CD4-positive, alpha-beta T cell treated with Interleukin-17A for 1 hour (primary cell): ENCODE results near the gene NLRP5.
A peak's percentile ranks its signal among the peaks of the same experiment; 100 is the strongest.
"Not testable (repeated sequence)": the region's sequence is repeated elsewhere in the genome, so short reads cannot be mapped to it uniquely, and the experiment has no call there.

ENCODE experiments used
- DNase-seq: peaks from one replicate; pipeline ENCODE4 v3.0.0-alpha.2; 2020

The NLRP5 gene

DNA sequence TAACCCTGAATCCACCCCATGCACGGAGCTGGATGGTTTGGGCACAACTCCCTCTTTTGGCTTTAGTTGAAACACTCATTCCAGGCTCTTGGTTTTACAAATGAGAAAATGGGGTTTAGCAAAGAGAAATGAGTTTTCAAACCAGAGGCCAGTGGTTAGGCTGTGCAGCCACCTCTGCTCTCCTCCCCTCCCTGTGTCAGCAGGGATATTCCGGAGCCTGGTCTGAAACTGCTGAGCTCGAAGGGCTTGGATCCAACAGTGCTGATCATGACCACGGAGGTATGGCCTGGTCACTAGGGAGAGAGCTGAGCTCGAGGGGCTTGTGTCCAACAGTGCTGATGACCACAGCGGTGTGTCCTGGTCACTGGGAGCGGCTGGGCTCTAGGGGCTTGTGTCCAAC is 93.0 kb downstream of the NLRP5 start:
- DNase-seq, result no peak

DNA sequence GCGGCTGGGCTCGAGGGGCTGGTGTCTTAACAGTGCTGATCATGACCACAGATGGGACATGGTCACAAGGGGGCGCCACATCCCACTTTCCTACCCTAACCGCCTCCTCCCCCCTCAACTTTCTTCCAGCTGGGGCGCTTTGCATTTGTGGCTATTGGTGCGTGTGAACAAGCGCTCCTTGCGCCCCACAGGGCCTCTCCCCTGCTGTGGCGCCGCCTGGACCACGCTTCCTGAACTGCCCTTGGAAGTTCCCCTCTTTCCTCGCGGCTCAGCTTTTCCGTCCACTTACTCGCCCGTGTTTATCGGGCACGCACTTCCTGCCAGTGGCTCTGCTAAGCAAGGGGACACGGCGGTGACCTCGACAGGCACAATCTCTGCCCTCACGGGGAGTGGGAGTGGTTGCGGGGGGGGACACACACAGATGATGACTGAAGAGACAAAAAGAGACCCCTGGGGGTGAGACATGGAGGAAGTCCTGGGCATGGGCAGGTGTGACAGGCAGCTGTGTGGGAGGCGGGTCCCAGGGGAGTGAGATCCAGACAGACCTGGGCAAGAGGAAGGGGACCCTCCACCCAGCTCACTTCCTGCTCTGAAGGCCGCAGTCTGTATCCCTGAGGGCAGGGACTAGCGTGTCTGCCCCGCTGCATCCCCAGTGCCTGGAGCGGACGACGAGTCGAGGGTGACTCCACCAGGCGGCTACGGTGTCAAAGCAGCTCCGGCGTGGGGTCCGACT is 94.3 kb downstream of the NLRP5 start:
- peak; percentile 72 for DNase-seq

DNA sequence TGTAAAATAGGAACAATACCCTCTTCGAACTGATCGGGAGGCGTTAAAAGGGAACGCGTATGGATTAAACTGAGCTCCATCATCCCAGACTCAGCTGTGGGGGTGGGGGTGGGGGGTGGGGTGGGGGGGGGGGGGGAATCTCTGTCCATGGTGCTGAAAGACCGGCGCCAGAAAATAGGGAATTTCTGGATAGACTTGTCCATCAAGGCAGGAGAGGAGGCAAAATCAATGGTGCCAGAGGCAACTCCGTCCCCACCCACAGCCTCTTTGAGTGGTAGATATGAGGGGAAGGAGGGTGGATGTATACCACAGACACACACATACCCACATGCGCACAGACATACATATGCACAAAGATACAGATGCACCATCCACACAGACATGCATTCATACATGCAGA is 97.1 kb downstream of the NLRP5 start:
- no peak for DNase-seq

DNA sequence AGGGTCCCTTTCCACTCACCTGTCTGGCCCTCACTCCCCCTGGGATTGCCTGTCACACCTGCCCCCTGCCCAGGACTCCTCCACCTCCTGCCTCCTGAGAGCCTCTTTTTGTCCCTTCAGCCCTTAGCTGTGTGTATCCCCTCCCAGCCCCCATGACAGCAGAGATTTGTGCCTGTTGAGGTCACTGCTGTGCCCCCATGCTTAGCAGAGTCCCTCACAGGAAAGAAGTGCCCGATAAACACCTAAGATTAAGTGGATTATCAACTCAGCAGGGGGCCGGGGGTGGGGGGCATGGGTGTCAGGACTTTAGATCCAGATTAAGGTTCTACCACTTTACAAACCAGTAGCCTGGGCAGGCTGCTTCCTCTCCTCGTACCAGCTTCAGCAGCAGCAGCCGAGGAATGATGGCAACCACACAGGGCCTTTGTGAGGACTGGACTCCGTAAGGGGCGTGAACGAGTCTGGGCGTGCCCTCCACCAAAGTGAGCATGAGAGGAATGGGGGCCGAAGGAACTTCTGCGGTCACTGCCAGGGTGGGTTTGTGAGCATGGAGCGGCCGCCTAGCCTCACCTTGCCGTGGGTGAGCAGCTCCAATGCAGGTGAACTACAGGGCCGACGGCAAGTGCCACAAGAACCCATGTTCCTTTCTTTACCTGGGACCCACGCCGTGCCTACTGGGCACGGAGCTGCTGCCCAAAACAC is 98.4 kb downstream of the NLRP5 start:
- DNase-seq, result no peak

DNA sequence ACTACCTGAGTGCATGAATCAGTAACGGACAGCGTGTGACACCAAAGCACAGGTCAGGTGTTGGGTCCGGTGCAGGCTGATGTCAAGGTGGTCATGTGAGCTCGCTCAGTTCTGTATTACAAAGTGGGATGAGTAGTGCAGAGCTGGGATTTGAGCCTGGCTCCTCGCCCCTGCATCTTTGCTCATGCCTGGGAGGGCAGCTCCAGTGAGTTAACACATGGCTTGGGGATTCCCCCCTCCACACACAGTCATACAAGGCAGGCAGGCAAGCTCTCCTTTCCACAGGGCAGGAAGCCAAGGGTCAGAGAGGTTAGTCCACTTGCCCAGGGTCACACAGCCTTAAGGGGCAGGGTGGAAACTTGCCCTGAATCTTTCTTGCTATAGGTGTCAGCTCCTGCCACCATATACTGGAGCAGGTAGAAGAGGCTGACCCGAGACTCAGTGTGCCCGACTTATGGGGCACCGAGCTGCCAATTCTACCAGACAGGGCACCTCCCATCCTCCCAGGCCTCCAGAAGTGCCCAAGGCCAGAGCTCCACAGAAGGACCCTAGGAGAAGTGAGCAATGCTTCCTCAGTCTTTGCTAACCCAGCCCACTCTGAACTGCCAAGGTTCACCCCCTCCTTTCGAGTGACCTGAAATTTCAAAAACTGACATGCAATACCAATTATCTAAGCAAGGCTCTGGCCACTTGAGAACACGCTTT is 99.1 kb downstream of the NLRP5 start:
- no peak for DNase-seq

DNA sequence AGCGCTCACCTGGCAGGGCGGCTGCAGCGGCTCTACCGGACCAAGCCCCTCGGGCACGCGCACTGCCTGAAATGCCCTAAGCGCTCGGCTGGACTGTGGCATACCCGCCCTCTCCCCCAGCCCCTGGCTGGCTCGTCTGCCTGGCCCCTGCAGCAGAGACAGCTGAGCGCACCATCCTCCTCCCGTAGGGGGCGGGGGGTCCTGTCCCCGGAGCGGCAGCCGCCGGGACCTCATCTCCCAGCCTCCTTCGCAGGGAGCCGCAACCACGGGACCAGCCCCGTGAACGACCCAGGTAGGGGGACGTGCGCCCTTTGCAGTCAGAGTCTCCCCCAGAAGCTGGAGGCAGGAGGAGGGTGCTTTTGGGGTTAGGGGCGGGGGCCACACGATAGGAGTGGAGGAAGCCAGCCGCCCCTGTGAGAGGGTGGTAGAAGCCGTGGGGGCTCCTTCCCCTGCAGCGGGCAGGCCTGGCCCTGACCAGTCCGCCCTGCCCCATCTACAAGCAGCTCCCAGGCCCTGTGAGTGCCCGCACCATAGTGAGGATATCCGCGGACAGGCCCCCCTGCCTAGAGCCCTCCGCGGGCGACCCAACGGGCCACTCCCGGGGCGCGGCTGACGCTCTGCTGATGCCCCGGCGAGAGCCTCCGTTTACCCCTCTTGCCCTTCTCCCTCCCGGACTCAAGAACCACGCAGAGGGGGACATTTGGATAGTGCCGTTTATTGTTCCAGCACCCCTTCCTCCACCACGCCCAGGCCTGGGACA is 100.3 kb downstream of the NLRP5 start:
- no peak for DNase-seq

DNA sequence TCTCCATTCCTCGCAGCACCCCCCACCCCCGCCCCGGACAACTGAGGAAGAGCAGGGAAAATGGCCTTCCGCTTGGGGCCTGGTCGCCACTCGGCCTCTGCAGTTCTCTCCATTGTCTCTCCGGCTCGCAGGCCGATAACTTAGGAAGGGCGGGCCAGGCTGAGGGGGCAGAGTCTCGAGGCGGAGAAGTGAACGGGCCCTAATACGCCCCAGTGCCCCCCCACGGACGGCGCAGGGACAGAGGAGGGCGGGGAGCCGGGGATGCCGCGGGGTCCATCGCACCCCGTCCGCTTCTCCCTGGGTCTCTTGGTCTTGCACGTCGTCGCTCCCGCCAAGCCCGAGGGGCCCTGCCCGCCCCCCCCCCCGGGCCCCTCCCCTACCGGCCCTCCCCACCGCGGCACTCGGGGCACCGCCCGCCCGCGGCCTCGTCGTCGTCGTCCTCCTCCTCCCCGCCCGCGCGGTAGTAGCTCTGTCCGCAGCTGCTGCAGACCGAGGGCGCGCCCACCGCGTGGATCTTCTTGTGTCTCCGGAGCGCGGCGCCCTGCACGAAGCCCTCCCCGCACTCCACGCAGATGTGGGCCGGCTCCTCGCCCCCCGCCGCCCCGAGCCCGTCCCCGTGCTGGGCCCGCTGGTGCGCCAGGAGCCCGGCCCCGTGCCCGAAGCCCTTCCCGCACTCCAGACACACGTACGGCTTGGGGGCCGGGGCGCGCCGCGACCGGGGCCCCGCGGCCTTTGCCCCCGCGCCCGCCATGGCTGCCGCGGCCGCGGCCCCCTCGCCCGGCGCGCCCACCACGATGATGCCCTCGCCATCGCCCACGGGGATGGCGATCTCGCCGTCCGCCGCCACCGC is 101.3 kb downstream of the NLRP5 start:
- DNase-seq, result no peak

DNA sequence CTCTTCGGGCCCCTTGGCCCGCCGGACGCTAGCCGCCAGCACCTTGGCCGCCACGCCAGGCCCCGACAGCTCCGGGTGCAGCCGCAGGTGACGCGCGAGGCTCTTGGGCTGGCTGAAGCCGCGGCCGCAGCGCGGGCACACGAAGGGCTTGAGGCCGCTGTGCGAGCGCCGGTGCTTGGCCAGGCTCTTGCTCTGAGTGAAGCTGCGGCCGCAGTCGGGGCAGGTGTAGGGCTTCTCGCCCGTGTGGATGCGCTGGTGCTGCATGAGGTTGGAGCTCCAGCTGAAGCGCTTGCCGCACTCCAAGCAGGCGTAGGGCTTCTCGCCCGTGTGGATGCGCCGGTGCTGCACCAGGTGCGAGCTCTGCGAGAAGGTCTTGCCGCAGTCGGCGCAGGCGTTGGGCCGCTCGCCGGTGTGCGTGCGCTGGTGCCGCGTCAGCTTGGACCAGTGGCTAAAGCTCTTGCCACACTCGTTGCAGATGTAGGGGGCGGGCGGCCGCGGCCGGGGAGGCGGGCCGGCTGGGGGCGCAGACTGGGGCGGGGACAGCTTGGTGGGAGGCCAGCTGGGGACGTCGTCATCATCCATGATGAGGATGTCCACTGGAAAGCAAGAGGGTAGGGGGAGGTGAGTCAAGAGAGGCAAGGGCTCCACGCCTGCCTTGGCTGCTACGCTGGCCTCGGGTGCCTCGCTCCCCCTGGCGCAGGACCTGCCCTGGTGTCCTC is 102.1 kb downstream of the NLRP5 start:
- DNase-seq, result no peak

DNA sequence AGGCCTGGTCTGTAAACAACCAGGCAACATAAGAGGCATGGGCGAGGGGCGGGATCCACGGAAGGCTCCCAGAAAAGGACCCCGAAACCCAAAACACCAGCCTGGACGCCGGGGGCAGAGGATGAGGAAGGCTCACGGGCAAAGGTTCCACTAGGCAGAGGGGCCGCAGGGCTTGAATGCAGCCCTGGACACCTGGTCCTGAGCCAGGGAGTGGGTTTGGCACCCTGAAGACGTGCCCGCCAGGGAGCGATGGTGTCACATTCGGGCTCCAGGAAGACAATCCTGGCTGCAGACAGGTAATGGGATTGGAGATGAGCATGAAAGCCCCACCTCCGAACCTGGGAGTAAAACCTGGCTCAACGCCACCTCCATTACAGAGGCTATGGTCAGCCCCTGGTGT is 102.8 kb downstream of the NLRP5 start:
- DNase-seq, result no peak

DNA sequence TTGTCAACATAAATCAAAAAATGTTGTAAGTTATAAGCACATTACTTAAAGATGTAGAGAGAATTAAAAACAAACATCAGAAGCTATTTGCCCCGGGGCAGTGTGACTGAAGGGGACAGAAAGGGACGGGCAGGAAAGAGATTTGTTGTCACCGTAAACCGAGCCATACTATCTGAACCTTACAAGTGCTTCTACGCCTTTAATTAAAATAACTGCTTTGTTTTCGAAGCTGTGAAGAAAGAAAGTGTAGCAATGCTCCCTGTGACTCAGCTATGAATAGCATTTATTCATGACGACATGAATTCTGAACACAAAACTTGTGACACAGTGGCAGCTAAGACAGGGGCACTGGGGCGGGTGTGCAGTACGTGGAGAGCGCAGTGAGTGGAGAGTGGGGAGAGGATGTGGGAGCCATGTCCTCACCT is 104.5 kb downstream of the NLRP5 start:
- no peak for DNase-seq

DNA sequence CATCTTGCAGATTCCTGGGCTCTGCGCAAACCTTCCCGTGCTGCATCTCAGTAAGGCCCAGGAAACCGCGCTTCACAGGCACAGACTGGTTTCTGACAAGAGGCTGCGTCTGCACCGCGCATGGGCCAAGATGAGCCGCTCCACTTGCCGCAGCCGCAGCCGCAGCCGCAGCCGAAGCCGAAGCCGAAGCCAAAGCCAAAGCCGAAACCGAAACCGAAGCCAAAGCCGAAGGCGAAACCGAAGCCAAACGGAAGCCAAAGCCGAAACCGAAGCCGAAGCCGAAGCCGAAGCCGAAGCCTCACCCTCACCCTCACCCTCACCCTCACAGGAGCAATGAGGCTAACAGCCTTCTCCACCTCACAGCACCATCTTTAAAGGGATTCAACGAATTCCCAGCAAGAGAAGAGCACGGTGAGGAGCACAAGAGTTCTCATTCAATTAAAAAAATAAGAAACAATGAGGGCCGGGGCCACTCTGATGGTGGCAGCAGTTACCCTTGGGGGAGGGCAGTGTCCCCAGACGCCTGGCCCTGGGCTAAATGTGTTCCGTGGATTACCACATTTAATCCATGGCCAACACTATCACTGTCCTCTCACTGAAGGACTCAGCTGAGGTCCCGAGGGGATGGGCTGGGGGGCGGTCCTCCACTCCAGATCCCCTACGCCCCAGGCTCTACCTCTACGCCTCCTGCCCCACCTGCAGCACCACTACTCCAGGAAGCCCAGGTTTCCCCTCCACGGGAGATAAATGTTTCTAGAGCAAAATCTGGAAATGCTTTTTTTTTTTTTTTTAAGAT is 105.4 kb downstream of the NLRP5 start:
- peak; percentile 45 for DNase-seq

DNA sequence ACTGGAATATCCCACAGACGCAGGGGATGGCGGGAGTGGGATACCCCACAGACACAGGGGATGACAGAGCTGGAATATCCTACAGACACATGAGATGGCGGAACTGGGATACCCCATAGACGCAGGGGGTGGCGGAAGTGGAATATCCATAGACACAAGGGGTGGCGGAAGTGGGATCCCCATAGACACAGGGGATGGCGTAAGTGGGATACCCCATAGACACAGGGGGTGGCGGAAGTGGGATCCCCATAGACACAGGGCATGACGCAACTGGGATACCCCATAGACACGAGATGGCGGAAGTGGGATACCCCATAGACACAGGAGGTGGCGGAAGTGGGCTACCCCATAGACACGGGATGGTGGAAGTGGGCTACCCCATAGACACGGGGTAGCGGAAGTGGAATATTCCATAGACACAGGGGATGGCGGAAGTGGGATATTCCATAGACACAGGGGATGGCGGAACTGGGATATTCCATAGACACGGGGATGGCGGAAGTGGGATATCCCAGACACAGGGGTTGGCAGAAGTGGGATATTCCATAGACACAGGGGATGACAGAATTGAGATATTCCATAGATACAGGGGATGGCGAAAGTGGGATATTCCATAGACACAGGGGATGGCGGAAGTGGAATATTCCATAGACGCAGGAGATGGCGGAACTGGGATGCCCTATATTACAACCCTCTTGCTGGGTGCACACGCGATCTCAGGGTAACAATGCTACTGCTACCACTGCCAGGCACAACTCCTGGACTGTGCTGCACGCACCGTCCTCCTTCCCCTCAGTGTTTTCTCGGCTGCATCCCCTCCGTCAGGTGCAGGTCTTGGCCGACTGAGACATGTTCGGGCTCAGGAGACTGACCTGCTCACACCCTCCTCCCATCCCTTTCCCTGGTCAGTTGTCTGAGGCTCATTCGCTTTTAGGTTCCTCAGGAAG is 106.4 kb downstream of the NLRP5 start:
- no peak for DNase-seq

DNA sequence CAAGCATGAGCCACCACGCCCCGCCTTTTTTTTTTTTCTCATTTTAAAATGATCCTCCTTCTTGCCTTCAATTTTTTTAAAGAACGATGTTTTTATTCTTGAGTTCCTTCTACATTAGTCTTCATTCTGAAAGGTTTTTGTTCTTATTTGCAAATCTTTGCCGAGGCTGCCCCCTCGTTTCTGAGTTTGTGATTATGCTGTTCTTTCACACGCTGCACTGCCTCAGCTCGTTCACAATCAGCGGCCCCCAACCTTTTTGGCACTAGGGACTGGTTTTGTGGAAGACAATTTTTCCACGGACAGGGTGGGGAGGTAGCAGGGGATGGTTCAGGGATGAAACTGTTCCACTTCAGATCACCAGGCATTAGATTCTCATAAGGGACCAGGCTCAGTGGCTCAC is 107.9 kb downstream of the NLRP5 start:
- no peak for DNase-seq

DNA sequence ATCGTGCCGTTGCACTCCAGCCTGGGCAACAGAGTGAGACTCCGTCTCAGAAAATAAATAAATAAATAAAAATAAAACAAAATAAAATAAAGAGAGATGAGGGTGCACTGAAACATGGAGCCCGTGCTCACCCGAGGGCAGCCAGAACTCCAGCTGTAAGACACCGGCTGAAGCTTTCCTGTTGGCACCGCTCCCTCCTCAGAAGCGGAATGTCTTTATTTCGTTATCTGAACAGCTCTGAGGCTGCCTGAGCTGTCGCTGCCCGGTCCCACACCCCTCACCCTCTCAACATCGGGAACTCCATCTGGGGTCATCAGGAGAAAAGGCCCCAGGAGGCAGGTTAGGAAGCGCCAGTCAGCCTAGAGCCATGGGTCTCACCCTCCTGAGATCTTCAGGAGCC is 110.1 kb downstream of the NLRP5 start:
- DNase-seq, result no peak

DNA sequence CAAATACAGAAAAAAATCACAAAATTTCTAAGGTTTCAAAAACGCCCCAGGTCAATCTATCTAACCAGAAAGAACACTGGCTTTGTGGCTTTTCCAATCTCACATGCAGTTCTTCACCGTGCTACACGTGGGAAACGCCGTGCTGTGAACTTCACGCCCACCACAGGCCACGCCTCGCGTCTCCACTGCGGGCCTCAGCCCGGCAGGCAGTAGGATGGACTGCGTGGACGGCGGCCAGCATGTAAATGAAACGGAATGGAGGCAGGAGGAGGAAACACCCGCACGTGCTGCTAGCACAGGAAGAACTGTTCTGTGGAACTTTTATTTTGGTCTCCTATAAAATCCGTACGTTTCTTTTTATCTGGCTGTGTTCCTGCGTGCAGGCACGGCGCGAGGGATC is 110.7 kb downstream of the NLRP5 start:
- DNase-seq, result no peak

DNA sequence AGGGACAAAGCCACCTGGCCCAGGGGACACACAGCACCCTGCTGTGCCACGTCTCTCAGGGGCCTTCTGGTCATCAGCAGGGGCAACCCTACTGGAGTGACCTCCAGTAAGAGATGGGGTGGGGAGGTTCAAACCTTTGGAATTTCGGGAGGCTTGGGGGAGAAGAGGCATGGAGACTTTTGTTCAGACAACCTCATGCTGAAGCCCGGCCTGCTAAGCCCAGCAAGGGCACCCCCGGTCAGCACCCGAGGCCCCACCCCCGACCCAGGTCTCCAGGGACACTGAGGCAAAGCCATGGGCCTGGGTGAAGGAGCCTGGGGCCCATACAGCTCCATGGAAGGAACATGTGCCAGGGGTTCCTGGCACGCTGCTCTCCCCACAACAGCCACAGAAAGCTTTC is 111.2 kb downstream of the NLRP5 start:
- DNase-seq, result no peak

DNA sequence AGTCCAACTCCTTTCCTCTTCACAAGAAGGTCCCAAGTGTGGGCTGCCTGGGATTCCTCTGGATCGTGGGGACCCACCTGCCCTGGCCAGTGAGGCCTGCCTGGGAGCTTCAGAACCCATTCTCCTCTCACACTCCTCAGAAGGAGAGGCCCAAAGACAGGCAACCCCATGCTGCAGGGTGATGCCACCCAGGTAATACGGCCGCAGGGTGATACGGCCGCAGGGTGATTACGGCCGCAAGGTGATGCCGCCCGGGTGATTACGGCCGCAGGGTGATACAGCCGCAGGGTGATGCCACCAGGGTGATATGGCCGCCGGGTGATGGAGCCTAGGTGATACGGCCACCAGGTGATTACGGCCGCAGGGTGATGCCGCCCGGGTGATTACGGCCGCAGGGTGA is 111.7 kb downstream of the NLRP5 start:
- DNase-seq, result not testable (repeated sequence)

DNA sequence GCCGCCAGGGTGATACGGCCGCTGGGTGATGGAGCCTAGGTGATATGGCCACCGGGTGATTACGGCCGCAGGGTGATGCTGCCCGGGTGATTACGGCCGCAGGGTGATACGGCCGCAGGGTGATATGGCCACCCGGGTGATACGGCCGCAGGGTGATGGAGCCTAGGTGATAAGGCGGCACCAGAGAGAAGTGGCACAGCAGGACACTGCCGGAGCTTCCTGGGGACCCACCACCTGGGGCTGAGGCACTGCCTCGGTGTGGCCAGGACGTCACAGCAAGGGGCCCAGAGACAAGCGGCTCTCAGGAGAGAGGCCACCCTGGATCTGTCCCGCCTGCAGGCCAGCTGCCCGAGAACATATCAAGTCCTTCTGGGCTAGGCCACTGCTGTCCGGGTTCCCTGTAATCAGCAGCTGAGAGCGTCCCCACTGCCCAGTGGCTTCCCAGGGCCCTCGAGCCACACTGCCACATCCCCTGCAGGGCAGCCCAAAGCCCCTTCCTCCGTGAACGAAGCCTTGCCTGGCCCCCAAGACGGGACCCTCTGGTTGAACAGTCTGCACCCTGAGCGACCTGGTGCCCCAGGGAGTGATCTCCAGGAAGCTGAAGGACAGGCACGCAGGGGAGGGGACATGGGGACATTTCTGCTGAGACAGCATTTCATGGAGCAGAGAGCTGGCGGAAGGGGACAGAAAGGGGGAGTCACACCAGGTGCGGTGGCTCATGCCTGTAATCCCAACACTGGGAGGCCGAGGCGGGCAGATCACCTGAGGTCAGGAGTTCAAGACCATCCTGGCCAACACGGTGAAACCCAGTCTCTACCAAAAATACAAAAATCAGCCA is 112.4 kb downstream of the NLRP5 start:
- DNase-seq, result no peak
